Measurements from ENCODE around the gene ATG13.

ATG13 gene

DNA sequence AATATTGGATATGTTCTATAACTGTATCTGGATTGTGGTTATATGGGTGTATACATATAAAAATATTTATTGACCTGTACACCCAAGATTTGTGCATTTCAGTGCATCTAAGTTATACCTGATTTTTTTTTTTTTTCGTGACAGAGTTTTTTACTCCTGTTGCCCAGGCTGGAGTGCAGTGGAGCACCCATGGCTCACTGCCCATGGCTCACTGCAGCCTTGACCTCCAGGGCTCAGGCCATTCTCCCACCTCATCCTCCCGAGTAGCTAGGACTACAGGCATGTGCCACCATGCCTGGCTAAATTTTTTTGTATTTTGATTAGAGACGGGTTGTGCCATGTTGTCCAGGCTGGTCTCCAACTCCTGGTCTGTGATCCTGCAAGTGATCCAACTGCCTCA is 24.3 kb downstream of the ATG13 start:
- no peak overlapping the region for H3K4me3 ChIP-seq (ENCODE audit: low read depth, low read length)
- CTCF ChIA-PET = interaction anchor here (0.6 to 0.9 kb wide), 2 partner anchors 23 to 290 kb away, joined by 3 to 4 read pairs; no protein-coding TSS in a partner anchor
- POLR2A ChIA-PET = interaction anchor here (0.7 kb wide), 1 partner anchor 71 kb away, joined by 3 read pairs; no protein-coding TSS in a partner anchor
- H3K27ac ChIP-seq (ENCODE audit: extremely low read depth, low read depth, low read length) = no peak overlapping the region
- peaks cover 0 to 46% of the 10 kb centered on the region in 2 experiments for H3K36me3 ChIP-seq (ENCODE audit: control insufficient read depth in 2 of 2, insufficient read depth in 1 of 2, low read length in 2 of 2)
- no peak for TF ChIP-seq ZNF670 (tag by site-specific recombination; IDR thresholded peaks at IDR 0.05; ENCODE audit: low read depth)
- no peak for TF ChIP-seq GLI4 (tag by site-specific recombination; IDR thresholded peaks at IDR 0.05)
- TF ChIP-seq ZBTB8A (tag by site-specific recombination; IDR thresholded peaks at IDR 0.05) = no peak
- TF ChIP-seq ZNF138 (tag by site-specific recombination; IDR thresholded peaks at IDR 0.05; ENCODE audit: borderline replicate concordance) = no peak
- TF ChIP-seq ZNF292 (tag by site-specific recombination; IDR thresholded peaks at IDR 0.05; ENCODE audit: borderline replicate concordance, low read depth) = no peak
- no peak for TF ChIP-seq ZNF548 (tag by site-specific recombination; IDR thresholded peaks at IDR 0.05)
- no peak for TF ChIP-seq GLIS1 (tag by site-specific recombination; IDR thresholded peaks at IDR 0.05)
- TF ChIP-seq KLF1 (tag by site-specific recombination; IDR thresholded peaks at IDR 0.05) = no peak
- TF ChIP-seq ZNF747 (tag by site-specific recombination; IDR thresholded peaks at IDR 0.05) = no peak
- no peak for TF ChIP-seq OSR2 (tag by site-specific recombination; IDR thresholded peaks at IDR 0.05)
- TF ChIP-seq ZNF311 (tag by site-specific recombination; IDR thresholded peaks at IDR 0.05; ENCODE audit: borderline replicate concordance) = no peak
- no peak for TF ChIP-seq ZNF76 (tag by site-specific recombination; IDR thresholded peaks at IDR 0.05; ENCODE audit: borderline replicate concordance, low read depth)
- no peak for TF ChIP-seq ZNF560 (tag by site-specific recombination; IDR thresholded peaks at IDR 0.05; ENCODE audit: borderline replicate concordance)
- no peaks in the 10 kb centered on the region for H3K4me1 ChIP-seq (ENCODE audit: control insufficient read depth, insufficient read depth, low read length)
- H3K9me3 ChIP-seq (ENCODE audit: control insufficient read depth, insufficient read depth, low read depth, low read length) = no peaks in the 10 kb centered on the region

DNA sequence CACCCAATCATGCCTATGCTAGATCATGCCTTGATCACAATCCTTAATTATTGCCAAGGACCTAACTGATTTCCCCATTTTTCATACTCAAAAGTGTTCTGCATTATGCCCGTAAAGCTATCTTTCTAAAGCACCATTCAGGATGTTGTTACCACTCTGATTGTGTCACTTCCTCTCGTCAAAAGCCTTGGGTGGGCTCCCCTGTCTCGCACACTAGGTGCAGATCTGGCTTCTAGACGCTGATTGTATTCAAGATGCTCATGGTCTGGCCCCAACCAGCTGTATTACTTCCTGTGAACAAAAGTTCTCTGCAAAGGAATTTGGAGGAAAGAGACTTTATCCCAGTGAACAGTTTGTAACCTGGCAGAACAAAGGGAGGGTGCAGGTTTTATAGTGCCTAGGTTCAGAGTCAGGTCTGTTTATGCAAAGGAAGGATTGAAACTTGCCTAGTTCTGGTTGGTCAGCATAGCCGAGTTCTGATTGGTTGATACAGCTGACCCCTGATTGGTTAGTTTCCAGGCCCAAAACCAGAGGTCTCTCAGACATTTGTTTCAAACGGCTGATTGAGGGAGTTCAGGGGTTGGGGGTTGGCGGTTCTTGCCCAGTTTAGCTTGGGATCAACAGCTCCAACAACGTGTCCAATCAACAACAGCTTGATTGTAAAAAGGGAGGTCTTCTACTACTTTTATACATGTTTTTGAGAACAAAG is 25.4 kb downstream of the ATG13 start:
- Histone ChIP-seq H3K9me3 (ENCODE audit: control insufficient read depth, insufficient read depth, low read depth, low read length) (no peaks in the 10 kb centered on the region), H3K4me3 (ENCODE audit: low read depth, low read length) (no peak overlapping the region), H3K27ac (ENCODE audit: extremely low read depth, low read depth, low read length) (no peak overlapping the region), H3K4me1 (ENCODE audit: control insufficient read depth, insufficient read depth, low read length) (no peaks in the 10 kb centered on the region), H3K36me3 (ENCODE audit: control insufficient read depth in 2 of 2, insufficient read depth in 1 of 2, low read length in 2 of 2) (peaks cover 0 to 52% of the 10 kb centered on the region in 2 experiments)
- TF ChIP-seq BCL11A (tag by site-specific recombination; IDR thresholded peaks at IDR 0.05; ENCODE audit: low read depth) = no peak
- no peak for TF ChIP-seq OSR2 (tag by site-specific recombination; IDR thresholded peaks at IDR 0.05)
- no peak for TF ChIP-seq ZNF629 (tag by site-specific recombination; IDR thresholded peaks at IDR 0.05)
- TF ChIP-seq, protein P1, sequence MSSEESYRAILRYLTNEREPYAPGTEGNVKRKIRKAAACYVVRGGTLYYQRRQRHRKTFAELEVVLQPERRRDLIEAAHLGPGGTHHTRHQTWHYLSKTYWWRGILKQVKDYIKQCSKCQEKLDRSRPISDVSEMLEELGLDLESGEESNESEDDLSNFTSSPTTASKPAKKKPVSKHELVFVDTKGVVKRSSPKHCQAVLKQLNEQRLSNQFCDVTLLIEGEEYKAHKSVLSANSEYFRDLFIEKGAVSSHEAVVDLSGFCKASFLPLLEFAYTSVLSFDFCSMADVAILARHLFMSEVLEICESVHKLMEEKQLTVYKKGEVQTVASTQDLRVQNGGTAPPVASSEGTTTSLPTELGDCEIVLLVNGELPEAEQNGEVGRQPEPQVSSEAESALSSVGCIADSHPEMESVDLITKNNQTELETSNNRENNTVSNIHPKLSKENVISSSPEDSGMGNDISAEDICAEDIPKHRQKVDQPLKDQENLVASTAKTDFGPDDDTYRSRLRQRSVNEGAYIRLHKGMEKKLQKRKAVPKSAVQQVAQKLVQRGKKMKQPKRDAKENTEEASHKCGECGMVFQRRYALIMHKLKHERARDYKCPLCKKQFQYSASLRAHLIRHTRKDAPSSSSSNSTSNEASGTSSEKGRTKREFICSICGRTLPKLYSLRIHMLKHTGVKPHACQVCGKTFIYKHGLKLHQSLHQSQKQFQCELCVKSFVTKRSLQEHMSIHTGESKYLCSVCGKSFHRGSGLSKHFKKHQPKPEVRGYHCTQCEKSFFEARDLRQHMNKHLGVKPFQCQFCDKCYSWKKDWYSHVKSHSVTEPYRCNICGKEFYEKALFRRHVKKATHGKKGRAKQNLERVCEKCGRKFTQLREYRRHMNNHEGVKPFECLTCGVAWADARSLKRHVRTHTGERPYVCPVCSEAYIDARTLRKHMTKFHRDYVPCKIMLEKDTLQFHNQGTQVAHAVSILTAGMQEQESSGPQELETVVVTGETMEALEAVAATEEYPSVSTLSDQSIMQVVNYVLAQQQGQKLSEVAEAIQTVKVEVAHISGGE (tag by site-specific recombination; conservative IDR thresholded peaks at IDR 0.05; ENCODE audit: low read depth) = no peak
- no peak for TF ChIP-seq ZFP3 (tag by site-specific recombination; IDR thresholded peaks at IDR 0.05; ENCODE audit: low read depth)
- no peak for TF ChIP-seq ZSCAN23 (tag by site-specific recombination; IDR thresholded peaks at IDR 0.05)
- no peak for TF ChIP-seq ZNF426 (tag by site-specific recombination; IDR thresholded peaks at IDR 0.05)
- TF ChIP-seq ZNF501 (tag by site-specific recombination; IDR thresholded peaks at IDR 0.05) = no peak
- TF ChIP-seq GLI4 (tag by site-specific recombination; IDR thresholded peaks at IDR 0.05) = no peak
- TF ChIP-seq MEIS1 (CRISPR knock-in tag; IDR thresholded peaks at IDR 0.05; ENCODE audit: borderline replicate concordance) = no peak
- no peak for TF ChIP-seq SALL2 (tag by site-specific recombination; IDR thresholded peaks at IDR 0.05; ENCODE audit: borderline replicate concordance)
- no peak for TF ChIP-seq ZNF214 (tag by site-specific recombination; IDR thresholded peaks at IDR 0.05; ENCODE audit: borderline replicate concordance)
- no peak for TF ChIP-seq ZNF248 (tag by site-specific recombination; IDR thresholded peaks at IDR 0.05)
- no peak for TF ChIP-seq ZNF133 (tag by site-specific recombination; IDR thresholded peaks at IDR 0.05)
- TF ChIP-seq, protein P2, sequence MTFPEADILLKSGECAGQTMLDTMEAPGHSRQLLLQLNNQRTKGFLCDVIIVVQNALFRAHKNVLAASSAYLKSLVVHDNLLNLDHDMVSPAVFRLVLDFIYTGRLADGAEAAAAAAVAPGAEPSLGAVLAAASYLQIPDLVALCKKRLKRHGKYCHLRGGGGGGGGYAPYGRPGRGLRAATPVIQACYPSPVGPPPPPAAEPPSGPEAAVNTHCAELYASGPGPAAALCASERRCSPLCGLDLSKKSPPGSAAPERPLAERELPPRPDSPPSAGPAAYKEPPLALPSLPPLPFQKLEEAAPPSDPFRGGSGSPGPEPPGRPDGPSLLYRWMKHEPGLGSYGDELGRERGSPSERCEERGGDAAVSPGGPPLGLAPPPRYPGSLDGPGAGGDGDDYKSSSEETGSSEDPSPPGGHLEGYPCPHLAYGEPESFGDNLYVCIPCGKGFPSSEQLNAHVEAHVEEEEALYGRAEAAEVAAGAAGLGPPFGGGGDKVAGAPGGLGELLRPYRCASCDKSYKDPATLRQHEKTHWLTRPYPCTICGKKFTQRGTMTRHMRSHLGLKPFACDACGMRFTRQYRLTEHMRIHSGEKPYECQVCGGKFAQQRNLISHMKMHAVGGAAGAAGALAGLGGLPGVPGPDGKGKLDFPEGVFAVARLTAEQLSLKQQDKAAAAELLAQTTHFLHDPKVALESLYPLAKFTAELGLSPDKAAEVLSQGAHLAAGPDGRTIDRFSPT (tag by site-specific recombination; IDR thresholded peaks at IDR 0.05) = no peak
- TF ChIP-seq ZBTB8A (tag by site-specific recombination; IDR thresholded peaks at IDR 0.05) = no peak
- no peak for TF ChIP-seq KLF10 (tag by site-specific recombination; IDR thresholded peaks at IDR 0.05)
- no peak for TF ChIP-seq ZNF169 (tag by site-specific recombination; IDR thresholded peaks at IDR 0.05)
- ChIA-PET POLR2A (no interaction called here), CTCF (interaction anchor here (0.6 to 0.9 kb wide), 2 partner anchors 25 to 713 kb away, joined by 4 to 9 read pairs; no protein-coding TSS in a partner anchor)

Measured in HEK293 (cell line).